OCI-LY3 (cell line): ENCODE data around the gene MTIF2.

Experiments used
- EZH2phosphoT487 ChIP-seq: fragments of 200-600 bp; shearing (Covaris generic); IDR thresholded peaks from 2 replicates; pipeline ENCODE4 v1.6.1; 2018; ENCODE audit warnings: antibody characterized with exemption, mixed run types, low read depth
- TF ChIP-seq, protein P1 (sequence below): fragments of 200-600, 300-600 bp; sonication (generic); IDR thresholded peaks from 2 replicates; pipeline ENCODE4 v1.5.1; 2014; ENCODE audit warnings: antibody characterized with exemption, low read length, low read depth

DNA sequence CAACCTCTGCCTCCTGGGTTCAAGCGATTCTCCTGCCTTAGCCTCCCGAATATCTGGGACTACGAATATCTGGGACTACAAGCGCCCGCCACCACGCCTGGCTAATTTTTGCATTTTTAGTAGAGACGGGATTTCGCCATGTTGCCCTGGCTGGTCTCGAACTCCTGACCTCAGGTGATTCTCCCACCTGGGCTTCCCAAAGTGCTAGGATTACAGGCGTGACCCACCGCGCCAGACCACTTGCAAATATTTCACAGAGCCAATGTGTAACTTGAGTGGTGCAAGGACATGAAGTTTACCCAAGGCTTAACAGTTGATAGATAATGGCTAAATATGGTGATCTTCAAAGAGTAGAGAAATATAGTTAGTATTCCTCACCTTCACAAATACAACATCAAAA, 14.1 kb upstream of the MTIF2 start:
- TF ChIP-seq, protein P1, sequence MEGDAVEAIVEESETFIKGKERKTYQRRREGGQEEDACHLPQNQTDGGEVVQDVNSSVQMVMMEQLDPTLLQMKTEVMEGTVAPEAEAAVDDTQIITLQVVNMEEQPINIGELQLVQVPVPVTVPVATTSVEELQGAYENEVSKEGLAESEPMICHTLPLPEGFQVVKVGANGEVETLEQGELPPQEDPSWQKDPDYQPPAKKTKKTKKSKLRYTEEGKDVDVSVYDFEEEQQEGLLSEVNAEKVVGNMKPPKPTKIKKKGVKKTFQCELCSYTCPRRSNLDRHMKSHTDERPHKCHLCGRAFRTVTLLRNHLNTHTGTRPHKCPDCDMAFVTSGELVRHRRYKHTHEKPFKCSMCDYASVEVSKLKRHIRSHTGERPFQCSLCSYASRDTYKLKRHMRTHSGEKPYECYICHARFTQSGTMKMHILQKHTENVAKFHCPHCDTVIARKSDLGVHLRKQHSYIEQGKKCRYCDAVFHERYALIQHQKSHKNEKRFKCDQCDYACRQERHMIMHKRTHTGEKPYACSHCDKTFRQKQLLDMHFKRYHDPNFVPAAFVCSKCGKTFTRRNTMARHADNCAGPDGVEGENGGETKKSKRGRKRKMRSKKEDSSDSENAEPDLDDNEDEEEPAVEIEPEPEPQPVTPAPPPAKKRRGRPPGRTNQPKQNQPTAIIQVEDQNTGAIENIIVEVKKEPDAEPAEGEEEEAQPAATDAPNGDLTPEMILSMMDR, result no peak
- TF ChIP-seq EZH2phosphoT487, result no peak
